Gastrocnemius medialis (tissue), 4 donors: ENCODE measurements around the gene MPC1. TPM values are rescaled to one million over a fixed set of nuclear protein-coding genes. Genes with fewer than 3 reads are reported as not detected.
"Not testable (repeated sequence)": the region's sequence is repeated elsewhere in the genome, so short reads cannot be mapped to it uniquely, and the experiment has no call there.

Experiments used
- ATAC-seq, 2 donors: fragments of 150-250 bp; one replicate each; pipeline ENCODE4 v1.9.1; 2016
- DNase-seq, 2 donors: peaks; one replicate each; pipeline ENCODE4 v3.0.0-alpha.2; 2019
- H3K27ac ChIP-seq, 4 donors: fragments of 200-600 bp; sonication (generic); 1 replicate in 1 of 4; 2 replicates in 3 of 4; pipeline ENCODE4 v1.5.1; 2016 to 2018; ENCODE audit warnings: mild to moderate bottlenecking in 2 of 4, moderate library complexity in 1 of 4
- H3K27me3 ChIP-seq, 3 donors: fragments of 200-600 bp; sonication (generic) in 2 of 3; 1 replicate in 1 of 3; 2 replicates in 2 of 3; pipeline versions ENCODE4 v1.5.1 to v1.6.0; 2016 to 2019; ENCODE audit warnings: mild to moderate bottlenecking in 1 of 3, moderate library complexity in 1 of 3
- H3K36me3 ChIP-seq, 2 donors: fragments of 200-600 bp; sonication (generic) in 1 of 2; one replicate each; pipeline ENCODE4 v1.5.1; 2017 to 2018
- H3K4me1 ChIP-seq, 2 donors: fragments of 200-600 bp; sonication (generic) in 1 of 2; one replicate each; pipeline ENCODE4 v1.5.1; 2016 to 2017; ENCODE audit warnings: mild to moderate bottlenecking in 2 of 2
- H3K4me3 ChIP-seq, 4 donors: fragments of 200-600 bp; sonication (generic) in 3 of 4; 1 replicate in 1 of 4; 2 replicates in 3 of 4; pipeline ENCODE4 v1.5.1; 2016 to 2019; ENCODE audit warnings: mild to moderate bottlenecking in 2 of 4
- H3K9me3 ChIP-seq, 3 donors: fragments of 200-600 bp; sonication (generic) in 2 of 3; 1 replicate in 1 of 3; 2 replicates in 2 of 3; pipeline ENCODE4 v1.5.1; 2016 to 2019
- CTCF ChIP-seq, 5 experiments: fragments of 450-650 bp in 3 of 5; fragments of 200-600 bp in 2 of 5; sonication (generic) in 2 of 5; IDR thresholded peaks in 4 of 5; conservative IDR thresholded peaks in 1 of 5; 1 replicate in 4 of 5; 2 replicates in 1 of 5; pipeline ENCODE4 v1.5.1; 2016 to 2019; ENCODE audit warnings: antibody characterized with exemption in 5 of 5, mild to moderate bottlenecking in 3 of 5, moderate library complexity in 3 of 5
- POLR2A ChIP-seq, 2 donors: fragments of 450-650 bp; IDR thresholded peaks; one replicate each; pipeline ENCODE4 v1.6.1; 2017; ENCODE audit warnings: antibody characterized with exemption in 2 of 2, mild to moderate bottlenecking in 2 of 2, moderate library complexity in 2 of 2
- in situ Hi-C, 4 donors: fragments of 200-750 bp; cut with MboI; loops; one replicate each; pipeline versions ENCODE4 v1.15.0 to v1.8.0; 2017; ENCODE audit warnings: low sequenced_read_pairs in 4 of 4
- intact Hi-C: fragments of 100-400 bp; cut with DNase I; formaldehyde crosslinking; loops from one replicate; pipeline ENCODE4 v1.15.1; 2023; ENCODE audit warnings: low total_unique reads
- total RNA-seq, 4 donors: library from RNA; depleted of rRNA; stranded (reverse); fragments of >200 nt; gene quantifications; one replicate each; pipeline versions ENCODE4 v1.1.0 to v1.2.3, GENCODE V29; 2016

Gene MPC1
- total RNA-seq, 4 donors from 2014 or later, result 75.0 to 127 (median 97.4) TPM

- Histone ChIP-seq H3K27ac (no peak overlapping the region), H3K4me1 (peaks cover under 1 to 2% of the 10 kb centered on the region in 2 donors), H3K4me3 (no peak overlapping the region), H3K27me3 (no peaks in the 10 kb centered on the region), H3K9me3 (no peaks in the 10 kb centered on the region), H3K36me3 (no peaks in the 10 kb centered on the region)
- DNase-seq (no peak), ATAC-seq (no peak)
- TF ChIP-seq CTCF (IDR thresholded peaks at IDR 0.05 in 4 of 5, conservative IDR thresholded peaks at IDR 0.05 in 1 of 5) (no peak), POLR2A (IDR thresholded peaks at IDR 0.05) (no peak)
- intact Hi-C loops, result no loop called here
- in situ Hi-C loops, result no loop called here
Observed at GRCh38 chr6:166389119-166389518, 6.4 kb upstream of the MPC1 start.

DNA sequence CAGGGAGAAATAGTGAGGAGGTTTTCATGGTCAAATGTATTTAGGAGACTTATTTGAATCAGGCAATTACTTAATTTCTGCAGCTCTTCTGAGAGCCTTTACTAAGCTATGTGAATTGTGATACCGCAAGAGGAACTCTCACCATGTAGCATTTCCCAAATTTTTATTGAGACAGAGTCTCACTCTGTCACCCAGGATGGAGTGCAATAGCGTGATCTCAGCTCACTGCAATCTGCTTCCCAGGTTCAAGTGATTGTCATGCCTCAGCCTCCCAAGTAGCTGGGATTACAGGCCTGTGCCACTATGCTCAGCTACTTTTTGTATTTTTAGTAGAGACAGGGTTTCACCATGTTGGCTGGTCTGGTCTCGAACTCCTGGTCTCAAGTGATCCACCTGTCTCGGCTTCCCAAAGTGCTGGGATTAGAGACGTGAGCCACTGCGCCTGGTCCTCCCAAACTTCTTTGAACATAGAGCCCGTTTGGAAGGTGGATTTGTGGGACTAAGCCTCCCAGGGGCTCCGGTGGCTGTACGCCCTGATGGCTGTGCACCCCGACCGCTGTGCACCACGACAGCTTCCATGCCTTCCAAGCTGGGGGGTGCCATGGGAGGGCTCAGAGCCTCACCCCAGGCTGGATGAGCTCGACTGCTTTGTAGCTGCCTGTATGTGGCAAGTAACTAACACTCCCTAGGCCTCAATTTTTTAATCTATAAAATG is 5.7 kb upstream of the MPC1 start:
- in situ Hi-C loops (no loop called here), intact Hi-C loops (no loop called here)
- H3K4me1 ChIP-seq, result peaks cover 0 to 5% of the 10 kb centered on the region in 2 donors
- H3K4me3 ChIP-seq, result no peak overlapping the region
- no peak overlapping the region for H3K27ac ChIP-seq
- H3K27me3 ChIP-seq, result no peaks in the 10 kb centered on the region
- no peaks in the 10 kb centered on the region for H3K36me3 ChIP-seq
- TF ChIP-seq CTCF (IDR thresholded peaks at IDR 0.05 in 4 of 5, conservative IDR thresholded peaks at IDR 0.05 in 1 of 5), result no peak
- TF ChIP-seq POLR2A (IDR thresholded peaks at IDR 0.05), result no peak
- DNase-seq (no peak), ATAC-seq (no peak)
- no peaks in the 10 kb centered on the region for H3K9me3 ChIP-seq

DNA sequence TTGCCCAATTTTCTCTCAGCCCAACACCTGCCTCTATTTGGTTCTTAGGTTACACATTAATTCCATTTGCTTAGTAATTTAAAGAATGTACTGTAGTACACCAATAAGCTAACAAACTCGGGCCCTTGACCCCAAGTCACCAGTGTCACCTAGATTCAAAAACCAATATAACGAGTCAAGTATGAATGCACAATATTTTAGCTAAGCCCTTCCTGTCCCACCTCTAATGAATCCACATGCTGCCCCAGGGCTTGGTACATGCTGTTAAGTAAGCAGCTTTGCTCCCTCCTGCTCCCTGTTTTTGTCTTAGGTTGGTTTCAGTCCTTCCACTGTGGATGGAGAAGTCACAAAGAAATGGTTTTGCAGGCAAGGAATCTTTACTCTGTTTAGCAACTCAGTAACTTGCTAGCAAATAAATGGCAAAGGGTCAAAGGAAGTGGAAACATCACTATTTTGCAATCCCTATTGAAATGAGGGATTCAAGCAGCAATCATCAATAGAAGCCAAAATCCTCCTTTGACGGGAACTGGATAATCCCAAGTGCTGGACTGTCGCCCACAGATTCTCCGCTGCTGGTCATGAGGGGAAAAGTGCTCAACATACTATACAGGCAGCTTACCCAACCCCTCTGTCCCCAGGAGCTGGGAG is 5.0 kb upstream of the MPC1 start:
- TF ChIP-seq POLR2A (IDR thresholded peaks at IDR 0.05) (no peak), CTCF (IDR thresholded peaks at IDR 0.05 in 4 of 5, conservative IDR thresholded peaks at IDR 0.05 in 1 of 5) (no peak)
- H3K4me3 ChIP-seq, result no peak overlapping the region
- no peak overlapping the region for H3K27ac ChIP-seq
- ATAC-seq (no peak), DNase-seq (no peak)
- in situ Hi-C loops (no loop called here), intact Hi-C loops (no loop called here)
- no peaks in the 10 kb centered on the region for H3K9me3 ChIP-seq
- H3K27me3 ChIP-seq, result no peaks in the 10 kb centered on the region
- peaks cover 0 to 5% of the 10 kb centered on the region in 2 donors for H3K4me1 ChIP-seq
- H3K36me3 ChIP-seq, result no peaks in the 10 kb centered on the region

DNA sequence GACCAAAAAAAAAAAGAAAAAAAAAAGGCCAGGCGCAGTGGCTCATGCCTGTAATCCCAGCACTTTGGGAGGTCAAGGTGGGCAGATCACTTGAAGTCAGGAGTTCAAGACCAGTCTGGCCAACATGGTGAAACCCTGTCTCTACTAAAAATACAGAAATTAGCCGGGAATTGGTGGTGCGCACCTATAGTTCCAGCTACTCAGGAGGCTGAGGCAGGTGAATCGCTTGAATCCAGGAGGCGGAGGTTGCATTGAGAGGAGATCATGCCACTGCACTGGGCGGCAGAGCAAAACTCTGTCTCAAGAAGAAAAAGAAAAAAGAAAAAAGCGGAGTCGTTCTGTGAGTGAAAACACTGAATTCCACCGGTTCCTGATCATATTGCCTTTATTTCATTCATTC is 4.4 kb upstream of the MPC1 start:
- H3K4me1 ChIP-seq, H3K27ac ChIP-seq, H3K9me3 ChIP-seq, H3K36me3 ChIP-seq, intact Hi-C loops, ATAC-seq, H3K27me3 ChIP-seq, DNase-seq, H3K4me3 ChIP-seq, in situ Hi-C loops: not testable (repeated sequence)

DNA sequence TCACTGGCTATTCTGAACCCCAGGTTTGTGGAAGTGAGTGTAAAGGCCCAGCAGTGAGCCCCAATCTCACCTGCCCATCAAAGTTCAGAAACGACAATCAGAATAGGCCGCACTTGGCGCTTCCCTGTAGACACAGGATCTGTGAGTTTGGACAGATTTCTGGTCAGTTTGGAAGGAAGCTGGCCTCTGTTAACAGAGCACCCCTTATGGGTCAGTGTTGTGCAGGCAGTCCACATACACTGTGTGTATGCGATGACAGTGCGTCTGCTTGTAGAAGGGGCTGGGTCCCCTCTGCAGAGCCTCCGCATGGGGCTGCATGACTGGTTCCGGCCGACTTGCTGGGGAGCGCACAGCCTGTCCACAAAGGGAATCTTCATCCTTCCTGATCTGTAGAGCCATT is 3.4 kb upstream of the MPC1 start:
- in situ Hi-C loops, result no loop called here

More for the DNA sequence above, 3.4 kb upstream of the MPC1 start:
- no peak for TF ChIP-seq POLR2A (IDR thresholded peaks at IDR 0.05)
- no peak for TF ChIP-seq CTCF (IDR thresholded peaks at IDR 0.05 in 4 of 5, conservative IDR thresholded peaks at IDR 0.05 in 1 of 5)
- Histone ChIP-seq H3K27me3 (no peaks in the 10 kb centered on the region), H3K27ac (no peak overlapping the region), H3K4me1 (peaks cover 5 to 9% of the 10 kb centered on the region in 2 donors), H3K9me3 (no peaks in the 10 kb centered on the region), H3K36me3 (no peaks in the 10 kb centered on the region), H3K4me3 (no peak overlapping the region)
- DNase-seq, result no peak
- intact Hi-C loops, result no loop called here
- ATAC-seq, result no peak
